OCI-LY1 (cell line): Measurements from ENCODE around the gene CROCC.
"Not testable (repeated sequence)": the region's sequence is repeated elsewhere in the genome, so short reads cannot be mapped to it uniquely, and the experiment has no call there.

Experiments used
- H2AFZ ChIP-seq: fragments of 200-600 bp; sonication (generic), shearing (Covaris generic); 2 replicates; pipeline ENCODE4 v1.6.0; 2014; ENCODE audit warnings: antibody characterized with exemption, mild to moderate bottlenecking, low read length
- H3F3A ChIP-seq: fragments of 200-600 bp; sonication (generic), shearing (Covaris generic); 2 replicates; pipeline ENCODE4 v1.6.0; 2014; ENCODE audit warnings: mild to moderate bottlenecking, antibody characterized with exemption, low read length, moderate library complexity; ENCODE audit not compliant: insufficient read depth
- H3K27ac ChIP-seq: fragments of 200-600 bp; sonication (generic); 2 replicates; pipeline ENCODE4 v1.5.1; 2014; ENCODE audit warnings: low read length, mixed run types, mild to moderate bottlenecking, low read depth; ENCODE audit not compliant: poor library complexity, severe bottlenecking
- H3K27me3 ChIP-seq: fragments of 200-600 bp; sonication (generic); 2 replicates; pipeline ENCODE4 v1.6.0; 2014; ENCODE audit warnings: antibody characterized with exemption, mild to moderate bottlenecking, low read length, moderate library complexity; ENCODE audit not compliant: insufficient read depth
- H3K36me3 ChIP-seq: fragments of 200-600 bp; sonication (generic); 2 replicates; pipeline ENCODE4 v1.6.1; 2014; ENCODE audit warnings: mild to moderate bottlenecking, antibody characterized with exemption, low read length, moderate library complexity, mixed read lengths; ENCODE audit not compliant: insufficient read depth
- H3K4me1 ChIP-seq: fragments of 200-600 bp; sonication (generic); 2 replicates; pipeline ENCODE4 v1.5.1; 2014; ENCODE audit warnings: mild to moderate bottlenecking, low read length, moderate library complexity; ENCODE audit not compliant: insufficient read depth, severe bottlenecking
- H3K4me2 ChIP-seq: fragments of 200-600 bp; sonication (generic), shearing (Covaris generic); 2 replicates; pipeline ENCODE4 v1.6.1; 2014; ENCODE audit warnings: low read length
- H3K4me3 ChIP-seq: fragments of 200-600 bp; sonication (generic); 2 replicates; pipeline ENCODE4 v1.5.1; 2014; ENCODE audit warnings: low read length, low read depth, mild to moderate bottlenecking, mixed read lengths; ENCODE audit not compliant: poor library complexity, severe bottlenecking
- H3K79me2 ChIP-seq: fragments of 200-600 bp; shearing (Covaris generic); 2 replicates; pipeline ENCODE4 v1.6.1; 2016; ENCODE audit warnings: mixed run types, low read length, mixed read lengths; ENCODE audit not compliant: insufficient read depth
- H3K9ac ChIP-seq: fragments of 200-600 bp; sonication (generic), shearing (Covaris generic); 2 replicates; pipeline ENCODE4 v1.6.1; 2014; ENCODE audit warnings: mild to moderate bottlenecking, low read length, mixed read lengths
- H3K9me2 ChIP-seq: fragments of 200-600 bp; sonication (generic), shearing (Covaris generic); 2 replicates; pipeline ENCODE4 v1.6.1; 2014; ENCODE audit warnings: low read depth, mild to moderate bottlenecking, low read length, mixed read lengths
- H3K9me3 ChIP-seq: fragments of 200-600 bp; shearing (Covaris generic); 2 replicates; pipeline ENCODE4 v1.6.1; 2014; ENCODE audit warnings: low read length, mixed read lengths
- H4K20me1 ChIP-seq: fragments of 200-600 bp; sonication (generic), shearing (Covaris generic); 2 replicates; pipeline ENCODE4 v1.6.0; 2016; ENCODE audit warnings: mild to moderate bottlenecking, low read length; ENCODE audit not compliant: insufficient read depth
- CTCF ChIP-seq: fragments of 200-600 bp; sonication (generic), shearing (Covaris generic); IDR thresholded peaks from 2 replicates; pipeline ENCODE4 v1.5.1; 2017; ENCODE audit warnings: mild to moderate bottlenecking, antibody characterized with exemption, low read length, moderate library complexity, mixed read lengths
- EZH2 ChIP-seq: fragments of 200-600 bp; sonication (generic), shearing (Covaris generic); IDR thresholded peaks from 2 replicates; pipeline ENCODE4 v1.8.0; 2017; ENCODE audit warnings: borderline replicate concordance, mixed run types, mild to moderate bottlenecking, antibody characterized with exemption, low read length, moderate library complexity, mixed read lengths

CROCC gene

DNA sequence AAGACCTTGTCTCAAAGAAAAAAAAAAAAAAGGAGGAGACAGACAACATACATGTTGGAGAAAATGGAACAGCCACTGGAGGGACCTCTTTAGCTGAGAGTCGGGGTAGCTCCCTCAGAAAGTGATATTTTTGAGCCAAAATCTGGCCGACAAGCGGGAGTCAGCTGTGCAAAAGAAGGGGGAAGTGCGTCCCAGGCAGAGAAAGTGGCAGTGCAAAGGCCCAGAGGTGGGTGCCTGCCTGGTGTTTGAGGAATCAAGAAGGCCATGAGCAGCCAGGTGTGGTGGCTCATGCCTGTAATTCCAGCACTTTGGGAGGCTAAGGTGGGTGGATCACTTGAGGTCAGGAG, 6.1 kb upstream of the CROCC start:
- Histone ChIP-seq H3K4me1 (peaks cover 19% of the 10 kb centered on the region), H4K20me1 (no peaks in the 10 kb centered on the region), H3K27me3 (no peaks in the 10 kb centered on the region), H3F3A (no peaks in the 10 kb centered on the region), H3K4me2 (no peak overlapping the region), H3K9me3 (no peaks in the 10 kb centered on the region), H3K27ac (no peak overlapping the region), H3K4me3 (no peak overlapping the region), H3K9ac (no peak overlapping the region), H3K79me2 (no peaks in the 10 kb centered on the region), H3K9me2 (no peaks in the 10 kb centered on the region), H3K36me3 (no peaks in the 10 kb centered on the region), H2AFZ (no peak overlapping the region)
- no peak for TF ChIP-seq EZH2
- no peak for TF ChIP-seq CTCF

GRCh38 chr1:16916036-16916880, 5.5 kb upstream of the CROCC start:
- not testable (repeated sequence) for H4K20me1 ChIP-seq, H3K79me2 ChIP-seq

DNA sequence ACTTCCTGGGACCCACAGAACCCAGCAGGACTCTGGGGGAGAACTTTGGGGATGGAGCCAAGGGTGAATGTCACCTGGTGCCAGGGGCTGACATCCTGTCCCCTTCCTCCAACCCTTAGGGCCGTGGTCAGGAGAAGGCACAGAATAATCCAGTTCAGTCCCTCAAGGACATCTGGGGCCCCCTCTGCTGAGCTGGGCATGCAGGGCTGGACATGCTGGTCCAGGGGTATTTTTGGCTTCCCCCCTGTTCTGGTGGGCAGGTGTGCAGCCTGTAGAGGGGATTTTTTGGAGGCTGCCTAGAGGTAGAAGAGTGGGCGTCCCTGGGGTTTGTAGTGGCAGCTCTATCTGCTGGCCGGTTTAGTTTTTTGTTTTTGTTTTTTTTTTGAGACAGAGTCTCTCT, 3.4 kb upstream of the CROCC start:
- peaks cover 17% of the 10 kb centered on the region for H3K4me1 ChIP-seq
- H3K36me3 ChIP-seq, result no peaks in the 10 kb centered on the region
- no peaks in the 10 kb centered on the region for H3K9me3 ChIP-seq
- H2AFZ ChIP-seq, result no peak overlapping the region
- H3K4me3 ChIP-seq, result no peak overlapping the region
- H3K9me2 ChIP-seq, result no peaks in the 10 kb centered on the region
- no peaks in the 10 kb centered on the region for H3K27me3 ChIP-seq
- H3K4me2 ChIP-seq, result no peak overlapping the region
- H4K20me1 ChIP-seq, result no peaks in the 10 kb centered on the region
- H3K9ac ChIP-seq, result no peak overlapping the region
- no peaks in the 10 kb centered on the region for H3K79me2 ChIP-seq
- no peaks in the 10 kb centered on the region for H3F3A ChIP-seq
- no peak overlapping the region for H3K27ac ChIP-seq
- TF ChIP-seq CTCF, result no peak

More at GRCh38 chr1:16916036-16916880, 5.5 kb upstream of the CROCC start:
- not testable (repeated sequence) for H3K27me3 ChIP-seq, H2AFZ ChIP-seq, H3K9me2 ChIP-seq, H3K4me2 ChIP-seq, H3K9me3 ChIP-seq, H3F3A ChIP-seq, H3K4me3 ChIP-seq, H3K27ac ChIP-seq, H3K9ac ChIP-seq, H3K36me3 ChIP-seq
- peaks cover 19% of the 10 kb centered on the region for H3K4me1 ChIP-seq

GRCh38 chr1:16918936-16919665, 2.6 kb upstream of the CROCC start:
- not testable (repeated sequence) for H3K4me2 ChIP-seq, H4K20me1 ChIP-seq, H3K4me3 ChIP-seq, H3K9ac ChIP-seq, H3K9me2 ChIP-seq, H3K27me3 ChIP-seq, H2AFZ ChIP-seq, H3K36me3 ChIP-seq, H3K9me3 ChIP-seq, H3F3A ChIP-seq, H3K79me2 ChIP-seq, H3K27ac ChIP-seq
- peaks cover 14% of the 10 kb centered on the region for H3K4me1 ChIP-seq
